ENCODE measurements around the gene CADM3.

CADM3 gene

DNA sequence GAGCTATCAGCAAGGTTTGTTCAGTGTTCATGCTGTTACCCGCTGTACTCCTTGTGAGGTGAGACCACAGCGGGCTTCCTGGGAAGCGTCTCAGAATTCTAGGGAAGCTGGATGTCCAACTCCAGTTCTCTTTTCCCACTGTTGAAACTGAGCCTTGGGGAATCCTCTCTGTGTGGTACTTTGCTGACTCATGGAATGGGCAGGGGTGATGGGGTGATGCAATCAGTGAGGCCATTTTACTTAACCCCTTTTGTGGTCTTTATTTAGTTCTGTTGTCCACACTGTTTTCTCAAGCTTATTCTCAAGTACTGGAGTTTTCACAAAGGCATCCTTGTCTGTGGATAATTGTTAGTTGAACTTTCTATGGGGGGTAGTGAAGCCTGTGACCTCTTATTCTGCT, 75.9 kb downstream of the CADM3 start:
- no peaks in the 10 kb centered on the region for H3K9me3 ChIP-seq (ENCODE audit: control insufficient read depth, insufficient read depth, low read length)

DNA sequence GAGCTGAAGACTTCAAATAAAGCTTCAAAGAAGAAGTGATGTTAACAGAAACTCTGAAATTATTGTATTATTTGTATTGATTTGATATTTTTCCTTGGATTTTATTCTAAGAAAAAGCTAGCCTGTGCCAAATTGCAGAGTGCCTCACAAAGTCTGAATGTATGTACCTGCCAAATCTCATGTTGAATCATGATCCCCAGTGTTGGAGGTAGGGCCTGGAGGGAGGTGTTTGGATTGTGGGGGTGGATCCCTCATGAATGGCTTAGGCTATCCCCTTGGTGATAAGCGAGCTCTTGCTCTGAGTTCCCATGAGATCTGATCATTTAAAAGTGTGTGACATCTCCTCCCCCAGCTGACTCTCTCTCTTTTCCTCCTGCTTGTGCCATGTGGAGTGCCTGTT, 76.9 kb downstream of the CADM3 start:
- Histone ChIP-seq H3K9me2 (replicated peaks; ENCODE audit: control insufficient read depth, low read length) (no peaks in the 10 kb centered on the region), H3K79me2 (ENCODE audit: control insufficient read depth, low read length) (no peaks in the 10 kb centered on the region), H3K27me3 (ENCODE audit: control insufficient read depth, low read length) (no peaks in the 10 kb centered on the region), H3K9me3 (ENCODE audit: control insufficient read depth, insufficient read depth, low read length) (no peaks in the 10 kb centered on the region), H3K4me2 (ENCODE audit: low read length) (no peak overlapping the region), H3K36me3 (ENCODE audit: control insufficient read depth, low read length) (no peaks in the 10 kb centered on the region), H3K27ac (ENCODE audit: low read depth, low read length) (no peak overlapping the region), H3K4me1 (ENCODE audit: control insufficient read depth, low read length) (no peaks in the 10 kb centered on the region), H4K20me1 (ENCODE audit: control insufficient read depth, insufficient read depth, low read depth, low read length) (no peaks in the 10 kb centered on the region), H3F3A (ENCODE audit: control insufficient read depth, insufficient read depth) (no peaks in the 10 kb centered on the region), H3K4me3 (ENCODE audit: low read length) (no peak overlapping the region)
- TF ChIP-seq EZH2phosphoT487 (IDR thresholded peaks at IDR 0.05; ENCODE audit: borderline replicate concordance, low read length): no peak
- TF ChIP-seq, protein P1, sequence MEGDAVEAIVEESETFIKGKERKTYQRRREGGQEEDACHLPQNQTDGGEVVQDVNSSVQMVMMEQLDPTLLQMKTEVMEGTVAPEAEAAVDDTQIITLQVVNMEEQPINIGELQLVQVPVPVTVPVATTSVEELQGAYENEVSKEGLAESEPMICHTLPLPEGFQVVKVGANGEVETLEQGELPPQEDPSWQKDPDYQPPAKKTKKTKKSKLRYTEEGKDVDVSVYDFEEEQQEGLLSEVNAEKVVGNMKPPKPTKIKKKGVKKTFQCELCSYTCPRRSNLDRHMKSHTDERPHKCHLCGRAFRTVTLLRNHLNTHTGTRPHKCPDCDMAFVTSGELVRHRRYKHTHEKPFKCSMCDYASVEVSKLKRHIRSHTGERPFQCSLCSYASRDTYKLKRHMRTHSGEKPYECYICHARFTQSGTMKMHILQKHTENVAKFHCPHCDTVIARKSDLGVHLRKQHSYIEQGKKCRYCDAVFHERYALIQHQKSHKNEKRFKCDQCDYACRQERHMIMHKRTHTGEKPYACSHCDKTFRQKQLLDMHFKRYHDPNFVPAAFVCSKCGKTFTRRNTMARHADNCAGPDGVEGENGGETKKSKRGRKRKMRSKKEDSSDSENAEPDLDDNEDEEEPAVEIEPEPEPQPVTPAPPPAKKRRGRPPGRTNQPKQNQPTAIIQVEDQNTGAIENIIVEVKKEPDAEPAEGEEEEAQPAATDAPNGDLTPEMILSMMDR (IDR thresholded peaks at IDR 0.05; ENCODE audit: low read depth, low read length, poor library complexity, severe bottlenecking): no peak

More for the DNA sequence above, 75.9 kb downstream of the CADM3 start:
- no peaks in the 10 kb centered on the region for H3K27me3 ChIP-seq (ENCODE audit: control insufficient read depth, low read length)
- H4K20me1 ChIP-seq (ENCODE audit: control insufficient read depth, insufficient read depth, low read depth, low read length): no peaks in the 10 kb centered on the region
- no peak for TF ChIP-seq EZH2phosphoT487 (IDR thresholded peaks at IDR 0.05; ENCODE audit: borderline replicate concordance, low read length)
- TF ChIP-seq, protein P1 (IDR thresholded peaks at IDR 0.05; ENCODE audit: low read depth, low read length, poor library complexity, severe bottlenecking): no peak
- no peaks in the 10 kb centered on the region for H3F3A ChIP-seq (ENCODE audit: control insufficient read depth, insufficient read depth)
- H3K27ac ChIP-seq (ENCODE audit: low read depth, low read length): no peak overlapping the region
- no peak overlapping the region for H3K4me2 ChIP-seq (ENCODE audit: low read length)
- H3K79me2 ChIP-seq (ENCODE audit: control insufficient read depth, low read length): no peaks in the 10 kb centered on the region
- H3K9me2 ChIP-seq (replicated peaks; ENCODE audit: control insufficient read depth, low read length): no peaks in the 10 kb centered on the region
- no peak overlapping the region for H3K4me3 ChIP-seq (ENCODE audit: low read length)
- H3K4me1 ChIP-seq (ENCODE audit: control insufficient read depth, low read length): no peaks in the 10 kb centered on the region
- H3K36me3 ChIP-seq (ENCODE audit: control insufficient read depth, low read length): no peaks in the 10 kb centered on the region

DNA sequence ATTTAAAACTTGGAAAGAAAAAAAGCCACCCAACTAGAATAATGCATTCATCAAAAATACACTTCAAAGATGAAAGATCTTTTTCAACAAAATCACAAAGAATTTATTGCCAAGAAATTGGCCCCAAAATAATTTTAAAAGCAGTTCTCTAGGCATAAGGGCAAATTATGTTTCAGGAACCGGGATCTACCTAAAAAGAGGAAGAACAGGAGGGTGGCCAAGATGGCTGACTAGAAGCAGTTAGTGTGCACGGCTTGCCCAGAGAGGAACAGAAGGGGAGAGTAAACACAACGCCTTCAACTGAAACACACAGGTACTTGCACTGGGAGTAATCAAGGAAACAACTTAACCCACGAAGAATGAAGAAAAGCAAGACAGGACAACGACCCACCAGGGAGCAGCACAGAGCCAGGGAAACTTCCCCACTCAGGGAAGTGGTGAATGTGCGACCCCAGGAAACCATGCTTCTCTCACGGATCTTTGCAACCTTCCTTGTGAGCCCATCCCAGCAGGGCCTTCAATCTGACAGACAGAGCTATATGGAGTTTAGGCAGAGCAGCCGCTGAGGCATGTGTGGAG, 79.3 kb downstream of the CADM3 start:
- no peak overlapping the region for H3K27ac ChIP-seq (ENCODE audit: low read depth, low read length)
- no peak overlapping the region for H3K4me3 ChIP-seq (ENCODE audit: low read length)
- no peaks in the 10 kb centered on the region for H3K9me3 ChIP-seq (ENCODE audit: control insufficient read depth, insufficient read depth, low read length)
- no peaks in the 10 kb centered on the region for H4K20me1 ChIP-seq (ENCODE audit: control insufficient read depth, insufficient read depth, low read depth, low read length)
- H3K4me1 ChIP-seq (ENCODE audit: control insufficient read depth, low read length): no peaks in the 10 kb centered on the region
- H3K36me3 ChIP-seq (ENCODE audit: control insufficient read depth, low read length): no peaks in the 10 kb centered on the region
- TF ChIP-seq, protein P1 (IDR thresholded peaks at IDR 0.05; ENCODE audit: low read depth, low read length, poor library complexity, severe bottlenecking): no peak
- TF ChIP-seq EZH2phosphoT487 (IDR thresholded peaks at IDR 0.05; ENCODE audit: borderline replicate concordance, low read length): no peak
- no peaks in the 10 kb centered on the region for H3K9me2 ChIP-seq (replicated peaks; ENCODE audit: control insufficient read depth, low read length)
- H3K4me2 ChIP-seq (ENCODE audit: low read length): no peak overlapping the region
- H3F3A ChIP-seq (ENCODE audit: control insufficient read depth, insufficient read depth): no peaks in the 10 kb centered on the region
- no peaks in the 10 kb centered on the region for H3K79me2 ChIP-seq (ENCODE audit: control insufficient read depth, low read length)
- no peaks in the 10 kb centered on the region for H3K27me3 ChIP-seq (ENCODE audit: control insufficient read depth, low read length)

Measured in DOHH2 (cell line).